ENCODE measurements around the gene SLC66A2. TPM values are rescaled to one million over a fixed set of nuclear protein-coding genes. Genes with fewer than 3 reads are reported as not detected.
A peak's percentile ranks its signal among the peaks of the same experiment; 100 is the strongest.
"Not testable (repeated sequence)": the region's sequence is repeated elsewhere in the genome, so short reads cannot be mapped to it uniquely, and the experiment has no call there.

Gene SLC66A2
- 23.3 and 28.3 TPM in 2 replicates for total RNA-seq

- peak within 1 kb of the TSS; percentile 72 for H3K4me3 ChIP-seq (ENCODE audit: low read depth, low read length)
- TF ChIP-seq, protein P1, sequence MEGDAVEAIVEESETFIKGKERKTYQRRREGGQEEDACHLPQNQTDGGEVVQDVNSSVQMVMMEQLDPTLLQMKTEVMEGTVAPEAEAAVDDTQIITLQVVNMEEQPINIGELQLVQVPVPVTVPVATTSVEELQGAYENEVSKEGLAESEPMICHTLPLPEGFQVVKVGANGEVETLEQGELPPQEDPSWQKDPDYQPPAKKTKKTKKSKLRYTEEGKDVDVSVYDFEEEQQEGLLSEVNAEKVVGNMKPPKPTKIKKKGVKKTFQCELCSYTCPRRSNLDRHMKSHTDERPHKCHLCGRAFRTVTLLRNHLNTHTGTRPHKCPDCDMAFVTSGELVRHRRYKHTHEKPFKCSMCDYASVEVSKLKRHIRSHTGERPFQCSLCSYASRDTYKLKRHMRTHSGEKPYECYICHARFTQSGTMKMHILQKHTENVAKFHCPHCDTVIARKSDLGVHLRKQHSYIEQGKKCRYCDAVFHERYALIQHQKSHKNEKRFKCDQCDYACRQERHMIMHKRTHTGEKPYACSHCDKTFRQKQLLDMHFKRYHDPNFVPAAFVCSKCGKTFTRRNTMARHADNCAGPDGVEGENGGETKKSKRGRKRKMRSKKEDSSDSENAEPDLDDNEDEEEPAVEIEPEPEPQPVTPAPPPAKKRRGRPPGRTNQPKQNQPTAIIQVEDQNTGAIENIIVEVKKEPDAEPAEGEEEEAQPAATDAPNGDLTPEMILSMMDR (IDR thresholded peaks at IDR 0.05; ENCODE audit: insufficient read depth, low read depth, low read length): no peak
- DNase-seq (ENCODE audit: low read depth): peak; percentile 89
Measured at GRCh38 chr18:79951545-79952455, at the start of gene SLC66A2. SLC66A2 (minus strand) TSS chr18:79951653; CDS start chr18:79950926, 727 bp downstream.

GRCh38 chr18:80000877-80001276 lies 49.4 kb upstream of the SLC66A2 start:
- H3K4me3 ChIP-seq (ENCODE audit: low read depth, low read length): no peak overlapping the region
- no peak for DNase-seq (ENCODE audit: low read depth)
- TF ChIP-seq, protein P1 (IDR thresholded peaks at IDR 0.05; ENCODE audit: insufficient read depth, low read depth, low read length): no peak

GRCh38 chr18:79999701-80000100 lies 48.2 kb upstream of the SLC66A2 start:
- not testable (repeated sequence) for DNase-seq (ENCODE audit: low read depth); H3K4me3 ChIP-seq (ENCODE audit: low read depth, low read length)

- DNase-seq (ENCODE audit: low read depth): no peak
- H3K4me3 ChIP-seq (ENCODE audit: low read depth, low read length): no peak overlapping the region
- TF ChIP-seq, protein P1 (IDR thresholded peaks at IDR 0.05; ENCODE audit: insufficient read depth, low read depth, low read length): no peak
Measured at GRCh38 chr18:79991494-79991893, 40.0 kb upstream of the SLC66A2 start.

- no peak for DNase-seq (ENCODE audit: low read depth)
- TF ChIP-seq, protein P1 (IDR thresholded peaks at IDR 0.05; ENCODE audit: insufficient read depth, low read depth, low read length): no peak
- H3K4me3 ChIP-seq (ENCODE audit: low read depth, low read length): peak overlapping the region; percentile 94
Measured at GRCh38 chr18:79989195-79989497, 37.7 kb upstream of the SLC66A2 start.

GRCh38 chr18:79988451-79989194 lies 37.2 kb upstream of the SLC66A2 start, which contains the start of gene TXNL4A:
TXNL4A (minus strand) TSS chr18:79988563; CDS start chr18:79988392, 171 bp downstream.
- peak; percentile 85 for DNase-seq (ENCODE audit: low read depth)
- H3K4me3 ChIP-seq (ENCODE audit: low read depth, low read length): peak within 1 kb of the TSS; percentile 94
- TF ChIP-seq, protein P1 (IDR thresholded peaks at IDR 0.05; ENCODE audit: insufficient read depth, low read depth, low read length): no peak

GRCh38 chr18:79988071-79988450 lies 36.6 kb upstream of the SLC66A2 start:
- H3K4me3 ChIP-seq (ENCODE audit: low read depth, low read length): peak overlapping the region; percentile 94
- TF ChIP-seq, protein P1 (IDR thresholded peaks at IDR 0.05; ENCODE audit: insufficient read depth, low read depth, low read length): peak; percentile 40
- peak; percentile 51 for DNase-seq (ENCODE audit: low read depth)

Measured in fibroblast of villous mesenchyme (primary cell).